Activated CD8-positive, alpha-beta memory T cell treated with anti-CD3 and anti-CD28 coated beads, Interleukin-2, amount 50 U/mL, for 4 hours (primary cell): ENCODE measurements around the gene ZNF800.
"Not testable (repeated sequence)": the region's sequence is repeated elsewhere in the genome, so short reads cannot be mapped to it uniquely, and the experiment has no call there.

ENCODE experiments used
- DNase-seq: peaks from one replicate; pipeline ENCODE4 v3.0.0-alpha.2; 2020

The ZNF800 gene, protein sequence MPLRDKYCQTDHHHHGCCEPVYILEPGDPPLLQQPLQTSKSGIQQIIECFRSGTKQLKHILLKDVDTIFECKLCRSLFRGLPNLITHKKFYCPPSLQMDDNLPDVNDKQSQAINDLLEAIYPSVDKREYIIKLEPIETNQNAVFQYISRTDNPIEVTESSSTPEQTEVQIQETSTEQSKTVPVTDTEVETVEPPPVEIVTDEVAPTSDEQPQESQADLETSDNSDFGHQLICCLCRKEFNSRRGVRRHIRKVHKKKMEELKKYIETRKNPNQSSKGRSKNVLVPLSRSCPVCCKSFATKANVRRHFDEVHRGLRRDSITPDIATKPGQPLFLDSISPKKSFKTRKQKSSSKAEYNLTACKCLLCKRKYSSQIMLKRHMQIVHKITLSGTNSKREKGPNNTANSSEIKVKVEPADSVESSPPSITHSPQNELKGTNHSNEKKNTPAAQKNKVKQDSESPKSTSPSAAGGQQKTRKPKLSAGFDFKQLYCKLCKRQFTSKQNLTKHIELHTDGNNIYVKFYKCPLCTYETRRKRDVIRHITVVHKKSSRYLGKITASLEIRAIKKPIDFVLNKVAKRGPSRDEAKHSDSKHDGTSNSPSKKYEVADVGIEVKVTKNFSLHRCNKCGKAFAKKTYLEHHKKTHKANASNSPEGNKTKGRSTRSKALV

DNA sequence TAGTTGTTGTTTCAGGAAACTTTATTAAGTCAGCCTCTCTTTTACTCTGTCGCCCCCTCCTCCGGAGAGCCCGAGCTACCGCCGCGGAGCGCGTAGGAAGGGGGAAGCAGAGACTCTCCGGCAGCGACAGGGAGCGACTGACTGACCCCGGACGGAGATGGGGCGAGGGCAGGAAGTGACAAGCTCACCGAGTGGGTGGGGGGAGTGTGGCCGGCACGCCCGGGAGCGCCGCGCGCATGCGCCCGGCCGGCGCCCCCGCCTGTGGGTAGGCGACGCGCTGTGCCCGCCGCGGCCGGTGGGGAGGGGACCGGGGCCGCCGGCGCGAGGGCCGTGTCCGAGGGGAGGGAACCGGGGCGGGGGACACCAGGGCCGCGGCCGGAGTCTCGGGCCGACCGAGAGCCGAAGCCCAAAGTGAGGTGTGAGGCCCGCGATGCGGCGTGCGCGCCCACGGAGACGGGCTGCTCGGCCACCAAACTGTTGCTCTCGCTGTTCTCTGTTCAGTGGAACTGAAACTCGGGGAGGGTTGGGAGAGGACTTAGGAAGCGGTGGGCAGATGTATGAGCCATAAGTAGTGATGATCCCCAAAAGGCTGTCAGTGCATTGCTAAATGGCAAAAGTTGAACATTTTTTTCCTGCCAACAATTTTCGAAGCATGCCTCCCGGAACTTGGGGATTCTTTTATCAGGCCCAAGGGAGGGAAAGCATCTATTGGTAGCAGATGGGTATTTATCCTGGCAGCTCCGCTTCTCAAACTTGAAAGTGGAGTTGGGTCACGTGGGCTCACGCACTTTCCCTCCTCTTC lies at the start of gene ZNF800:
ZNF800 (minus strand) TSS at position 143 of the 802 bp plus-strand sequence. CDS start 1,151 bp downstream, outside the sequence.
- peak; percentile 89 for DNase-seq

- no peak for DNase-seq
Measured at GRCh38 chr7:127440206-127440605, 47.7 kb upstream of the ZNF800 start.

GRCh38 chr7:127438836-127439235 lies 46.3 kb upstream of the ZNF800 start:
- no peak for DNase-seq

- DNase-seq = no peak
Measured at GRCh38 chr7:127437837-127438236, 45.3 kb upstream of the ZNF800 start.

GRCh38 chr7:127437241-127437640 lies 44.7 kb upstream of the ZNF800 start:
- no peak for DNase-seq

- DNase-seq = not testable (repeated sequence)
Measured at GRCh38 chr7:127429281-127429680, 36.8 kb upstream of the ZNF800 start.

- no peak for DNase-seq
Measured at GRCh38 chr7:127419196-127419595, 26.7 kb upstream of the ZNF800 start.

DNA sequence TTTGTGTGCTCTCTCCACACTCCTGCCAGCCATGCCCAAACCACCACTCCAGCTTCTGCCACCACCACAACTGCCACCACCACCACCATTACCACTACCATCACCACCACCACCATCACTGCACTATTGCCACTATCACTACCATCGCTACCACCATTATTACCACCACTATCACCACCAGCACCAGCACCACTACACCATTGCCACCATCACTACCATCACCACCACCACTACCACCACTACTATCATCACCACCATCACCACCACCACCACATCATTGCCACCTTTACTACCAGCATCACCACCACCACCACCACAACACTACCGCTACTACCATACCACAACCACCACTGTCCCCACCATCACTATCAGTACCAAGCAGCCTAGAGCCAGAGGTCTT lies 26.0 kb upstream of the ZNF800 start:
- DNase-seq = no peak

GRCh38 chr7:127417346-127417745 lies 24.8 kb upstream of the ZNF800 start:
- DNase-seq = no peak

DNA sequence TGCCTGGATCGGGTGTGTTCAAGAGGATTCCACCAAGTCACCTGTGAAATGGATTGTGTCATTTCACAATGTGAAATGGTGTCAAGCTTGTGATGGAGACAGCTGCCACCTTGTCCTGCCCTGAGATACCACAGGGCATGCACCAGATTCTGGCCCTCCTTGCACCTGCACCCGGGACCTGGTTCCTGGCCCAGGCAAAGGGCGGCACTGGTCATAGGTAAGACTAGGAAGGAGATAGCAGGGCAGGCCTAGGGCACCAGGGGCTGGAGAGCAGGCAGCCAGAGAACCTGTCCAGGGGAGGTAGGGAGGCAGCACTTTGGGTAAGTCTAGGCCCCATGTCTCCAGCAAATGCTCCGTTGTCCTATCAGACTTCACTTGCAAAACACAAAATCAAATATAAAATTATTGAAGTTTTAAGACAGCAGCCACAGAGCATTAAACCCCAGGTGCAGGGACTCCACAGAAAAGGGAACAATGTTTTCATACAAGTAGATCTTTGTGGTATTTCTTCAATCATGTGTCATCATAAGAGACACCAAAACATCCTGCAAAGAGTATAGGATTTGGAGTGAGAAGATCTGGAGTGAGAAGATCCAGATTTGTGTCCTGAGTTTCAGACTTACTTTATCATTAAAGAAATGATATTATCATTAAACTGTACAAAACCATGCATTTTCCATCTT lies 22.7 kb upstream of the ZNF800 start:
- DNase-seq = no peak

DNA sequence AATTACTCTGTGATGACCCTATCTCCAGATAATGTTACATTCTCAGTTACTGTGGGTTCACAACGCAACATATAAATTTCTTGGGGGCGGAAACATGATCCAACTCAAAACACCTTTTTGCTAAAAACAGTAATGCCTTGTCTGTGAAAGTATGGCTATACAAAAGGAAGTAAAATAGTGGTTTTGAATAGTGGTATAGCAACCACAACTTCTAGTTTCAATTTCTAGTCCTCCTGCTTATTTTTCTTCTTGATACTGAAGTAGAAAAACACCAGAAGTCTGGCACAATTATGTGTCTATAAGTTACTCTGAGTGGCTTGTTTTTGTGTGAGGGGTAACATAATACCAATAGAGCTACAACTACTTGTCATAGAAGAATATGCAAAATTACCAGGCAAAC lies 21.5 kb upstream of the ZNF800 start:
- DNase-seq = no peak

GRCh38 chr7:127413326-127413725 lies 20.8 kb upstream of the ZNF800 start:
- no peak for DNase-seq

DNA sequence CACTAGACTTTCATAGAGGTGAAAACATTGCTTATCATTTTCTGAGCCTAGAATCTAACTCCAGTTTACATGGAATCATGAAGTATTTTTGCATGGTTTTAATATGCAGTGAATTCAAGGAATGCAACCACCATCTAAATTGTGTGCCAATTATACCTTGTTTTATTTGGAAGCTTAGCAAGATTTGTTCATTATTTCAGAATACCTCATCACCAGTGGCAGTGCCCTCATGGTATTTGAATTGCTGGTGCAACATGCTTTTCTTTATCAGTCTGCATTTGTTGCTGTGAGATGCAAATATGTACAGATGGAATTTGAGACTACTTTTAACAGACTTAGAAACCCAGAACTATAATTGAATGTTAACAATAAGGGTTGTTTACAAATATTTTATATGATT lies 18.7 kb upstream of the ZNF800 start:
- no peak for DNase-seq

GRCh38 chr7:127409629-127410028 lies 17.1 kb upstream of the ZNF800 start:
- no peak for DNase-seq

DNA sequence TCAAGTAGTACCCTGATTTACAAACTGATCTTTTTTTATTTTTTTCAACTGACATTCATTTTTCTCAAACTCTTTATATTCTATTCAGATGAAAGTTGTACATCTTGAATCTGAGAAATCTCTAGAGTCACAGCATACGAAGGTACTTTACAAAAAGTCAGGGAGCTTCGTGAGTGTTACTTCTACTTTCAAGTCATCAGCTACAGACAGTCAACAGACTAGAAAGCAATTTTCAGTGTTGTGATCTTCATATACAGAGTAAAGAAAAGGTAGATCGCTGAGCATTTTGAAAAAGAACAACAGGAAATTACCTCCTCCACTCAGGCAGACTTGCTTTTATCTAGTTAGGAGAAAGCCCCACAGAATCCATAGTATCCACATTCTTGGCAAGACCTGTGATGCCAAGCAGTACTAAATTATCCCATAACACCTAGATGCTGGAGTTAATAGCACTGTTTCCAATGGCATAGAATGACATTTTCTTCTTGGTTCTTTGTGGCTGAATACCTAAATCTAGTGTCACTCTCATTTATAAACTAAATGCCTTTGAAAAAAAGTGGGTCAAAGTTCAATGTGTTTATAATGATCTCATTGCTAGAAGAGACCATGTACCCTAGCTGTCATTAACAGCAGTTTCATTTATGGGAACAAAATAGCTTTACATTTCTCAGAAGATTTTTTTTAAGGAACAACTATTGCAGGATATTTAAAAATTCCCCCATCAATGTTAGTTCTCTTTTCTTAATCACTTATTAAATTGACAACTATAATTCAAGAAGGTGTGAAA lies 12.0 kb upstream of the ZNF800 start:
- DNase-seq = no peak

- no peak for DNase-seq
Measured at GRCh38 chr7:127396184-127396583, 3.7 kb upstream of the ZNF800 start.

DNA sequence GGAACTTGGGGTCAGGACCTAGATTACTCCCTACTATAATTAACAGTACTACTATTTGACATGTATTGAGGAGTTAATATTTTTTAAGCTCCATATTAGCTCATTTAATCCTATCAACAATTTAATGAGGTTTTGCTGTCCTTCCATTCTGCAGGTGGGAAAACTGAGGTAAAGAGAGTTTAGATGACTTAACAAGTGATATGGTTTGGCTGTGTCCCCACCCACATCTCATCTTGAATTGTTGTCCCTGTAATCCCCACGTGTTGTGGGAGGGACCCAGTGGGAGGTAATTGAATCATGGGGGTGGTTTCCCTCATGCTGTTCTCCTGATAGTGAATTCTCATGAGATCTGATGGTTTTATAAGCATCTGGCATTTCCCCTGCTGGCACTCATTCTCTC lies 2.6 kb upstream of the ZNF800 start:
- peak; percentile 32 for DNase-seq

GRCh38 chr7:127393368-127394058 lies 1.0 kb upstream of the ZNF800 start:
- DNase-seq = no peak

DNA sequence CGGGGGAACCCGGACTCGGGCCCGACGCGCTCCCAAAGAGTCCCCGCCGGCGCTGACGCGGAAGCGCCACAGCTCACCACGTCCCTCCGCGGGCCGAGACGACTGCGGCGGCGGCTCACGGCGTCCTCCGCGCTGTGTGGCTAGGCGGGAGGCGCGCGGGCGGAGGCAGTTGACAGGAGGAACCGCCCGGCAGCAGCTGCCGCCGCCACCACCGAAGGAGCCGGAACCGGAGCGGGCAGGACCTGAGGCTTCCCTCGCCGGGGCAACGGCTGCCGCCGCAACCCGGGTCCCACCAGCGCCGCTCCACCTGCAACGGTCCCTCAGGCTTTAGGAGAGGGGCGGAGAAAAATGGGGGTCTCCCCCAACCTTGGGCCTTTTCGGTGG lies 334 bp downstream of the ZNF800 start:
- peak; percentile 69 for DNase-seq

DNA sequence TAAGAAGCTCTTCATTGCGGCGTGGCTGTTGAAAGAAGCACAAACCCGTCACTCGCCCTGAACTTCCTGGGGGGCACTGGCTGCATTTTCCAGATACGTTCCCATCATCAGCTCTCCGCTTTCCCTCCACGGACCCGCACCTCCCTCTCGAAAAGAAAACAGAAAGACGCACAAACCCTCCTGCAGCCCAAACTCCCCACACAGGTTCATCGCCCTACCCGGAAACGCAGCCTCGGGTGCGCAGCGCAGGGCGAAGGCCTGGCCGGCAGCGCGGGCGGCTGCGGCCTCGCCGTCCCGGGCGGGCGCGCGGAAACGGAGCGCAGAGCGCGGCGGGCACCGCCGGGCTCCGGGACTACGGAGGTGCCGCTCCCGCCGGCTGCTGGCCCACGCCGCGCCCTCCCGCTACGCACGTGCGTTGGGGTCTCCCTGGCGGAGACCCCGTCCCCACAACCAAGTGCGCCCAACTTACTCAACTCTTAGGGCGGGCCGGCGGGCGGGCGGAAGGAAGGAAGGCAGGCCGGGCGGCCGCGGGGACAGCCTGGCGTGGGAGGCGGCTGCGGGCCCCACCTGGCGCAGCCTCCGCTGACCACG lies 822 bp downstream of the ZNF800 start:
- DNase-seq = peak; percentile 54
